ENCODE data around the gene LSAMP.

- no peak for TF ChIP-seq POLR2AphosphoS5 (IDR thresholded peaks at IDR 0.05; ENCODE audit: low read depth, low read length)
- no peak for TF ChIP-seq CBX1 (IDR thresholded peaks at IDR 0.05; ENCODE audit: low read depth)
- no peak for TF ChIP-seq NFE2L2 (IDR thresholded peaks at IDR 0.05; ENCODE audit: low read length)
- no peak for TF ChIP-seq FOSL2 (CRISPR knock-in tag; IDR thresholded peaks at IDR 0.05)
These were observed 518.1 kb downstream of the LSAMP start for GRCh38 chr3:115927197-115927596.

Data from HepG2 (cell line).